Measurements from ENCODE around the gene FTO. TPM values are rescaled to one million over a fixed set of nuclear protein-coding genes. Genes with fewer than 3 reads are reported as not detected.

The FTO gene
- total and polyA plus RNA-seq, 5 experiments from 2014 or later: 51.2 to 91.9 (median 70.2) TPM

- H3K27ac Mint-ChIP-seq: peak overlapping the region in 1 of 10 donors; percentile 1
- no peak overlapping the region for H3K4me3 Mint-ChIP-seq
- no peak for ATAC-seq
- no peaks in the 10 kb centered on the region for H3K27me3 Mint-ChIP-seq
- H3K4me1 Mint-ChIP-seq: peaks cover 15 to 42% (median 38%) of the 10 kb centered on the region in 4 donors
- DNase-seq: no peak
- POLR2A ChIA-PET: no interaction called here
- H3K36me3 Mint-ChIP-seq: peaks cover 0 to 8% (median 4%) of the 10 kb centered on the region in 3 donors
- H3K9me3 Mint-ChIP-seq: no peaks in the 10 kb centered on the region
Measured at GRCh38 chr16:53713403-53714204, 9.6 kb downstream of the FTO start.

GRCh38 chr16:53714205-53715022, 10.5 kb downstream of the FTO start:
- H3K27me3 Mint-ChIP-seq: no peaks in the 10 kb centered on the region
- peaks cover 16 to 42% (median 37%) of the 10 kb centered on the region in 4 donors for H3K4me1 Mint-ChIP-seq
- no peak overlapping the region for H3K4me3 Mint-ChIP-seq
- peak overlapping the region in 1 of 10 donors; percentile 49 for H3K27ac Mint-ChIP-seq
- H3K9me3 Mint-ChIP-seq: no peaks in the 10 kb centered on the region
- POLR2A ChIA-PET: no interaction called here
- peaks cover 0 to 8% (median 4%) of the 10 kb centered on the region in 3 donors for H3K36me3 Mint-ChIP-seq
- DNase-seq (no peak), ATAC-seq (no peak)

GRCh38 chr16:53715023-53715384, 11.0 kb downstream of the FTO start:
- DNase-seq (no peak), ATAC-seq (no peak)
- H3K9me3 Mint-ChIP-seq: no peaks in the 10 kb centered on the region
- no peak overlapping the region for H3K4me3 Mint-ChIP-seq
- peaks cover 0 to 8% (median 4%) of the 10 kb centered on the region in 3 donors for H3K36me3 Mint-ChIP-seq
- POLR2A ChIA-PET: interaction anchor here (0.5 kb wide), 1 partner anchor 179 kb away, joined by 3 read pairs; no protein-coding TSS in a partner anchor
- peaks cover 17 to 46% (median 38%) of the 10 kb centered on the region in 4 donors for H3K4me1 Mint-ChIP-seq
- H3K27me3 Mint-ChIP-seq: no peaks in the 10 kb centered on the region
- no peak overlapping the region for H3K27ac Mint-ChIP-seq

GRCh38 chr16:53717577-53717976, 13.6 kb downstream of the FTO start:
- Mint-ChIP-seq H3K4me1 (peaks cover 20 to 46% (median 36%) of the 10 kb centered on the region in 4 donors), H3K27me3 (no peaks in the 10 kb centered on the region), H3K36me3 (peaks cover 0 to 22% (median 13%) of the 10 kb centered on the region in 3 donors), H3K27ac (no peak overlapping the region), H3K4me3 (no peak overlapping the region), H3K9me3 (no peaks in the 10 kb centered on the region)
- ATAC-seq (no peak), DNase-seq (no peak)
- POLR2A ChIA-PET: no interaction called here

- H3K4me1 Mint-ChIP-seq: peaks cover 23 to 34% (median 26%) of the 10 kb centered on the region in 4 donors
- ATAC-seq (no peak), DNase-seq (no peak)
- H3K4me3 Mint-ChIP-seq: no peak overlapping the region
- H3K27ac Mint-ChIP-seq: no peak overlapping the region
- H3K27me3 Mint-ChIP-seq: no peaks in the 10 kb centered on the region
- H3K36me3 Mint-ChIP-seq: peaks cover 0 to 18% (median 13%) of the 10 kb centered on the region in 3 donors
- no peaks in the 10 kb centered on the region for H3K9me3 Mint-ChIP-seq
- POLR2A ChIA-PET: no interaction called here
Measured at GRCh38 chr16:53721017-53721416, 17.1 kb downstream of the FTO start.

GRCh38 chr16:53726625-53727024, 22.7 kb downstream of the FTO start:
- Mint-ChIP-seq H3K36me3 (peaks cover 0 to 21% (median 17%) of the 10 kb centered on the region in 3 donors), H3K27me3 (no peaks in the 10 kb centered on the region), H3K9me3 (peaks cover 0 to 4% (median 0%) of the 10 kb centered on the region in 9 donors), H3K4me3 (no peak overlapping the region), H3K27ac (no peak overlapping the region), H3K4me1 (peaks cover 16 to 44% (median 33%) of the 10 kb centered on the region in 4 donors)
- POLR2A ChIA-PET: no interaction called here
- ATAC-seq (no peak), DNase-seq (no peak)

- H3K4me3 Mint-ChIP-seq: no peak overlapping the region
- no peak for DNase-seq
- no peak overlapping the region for H3K27ac Mint-ChIP-seq
- H3K36me3 Mint-ChIP-seq: peaks cover 0 to 11% (median 10%) of the 10 kb centered on the region in 3 donors
- ATAC-seq: no peak
- H3K9me3 Mint-ChIP-seq: peaks cover 0 to 4% (median 0%) of the 10 kb centered on the region in 9 donors
- H3K4me1 Mint-ChIP-seq: peaks cover 19 to 46% (median 39%) of the 10 kb centered on the region in 4 donors
- POLR2A ChIA-PET: no interaction called here
- no peaks in the 10 kb centered on the region for H3K27me3 Mint-ChIP-seq
Measured at GRCh38 chr16:53730693-53731092, 26.7 kb downstream of the FTO start.

- Mint-ChIP-seq H3K36me3 (peaks cover 0 to 5% (median 4%) of the 10 kb centered on the region in 3 donors), H3K27ac (peak overlapping the region in 1 of 10 donors; percentile 9), H3K4me1 (peaks cover 24 to 47% (median 39%) of the 10 kb centered on the region in 4 donors), H3K9me3 (peaks cover 0 to 4% (median 0%) of the 10 kb centered on the region in 9 donors), H3K4me3 (no peak overlapping the region), H3K27me3 (no peaks in the 10 kb centered on the region)
- no peak for ATAC-seq
- POLR2A ChIA-PET: no interaction called here
- no peak for DNase-seq
Measured at GRCh38 chr16:53732296-53732929, 28.5 kb downstream of the FTO start.

- ATAC-seq (no peak), DNase-seq (no peak)
- H3K36me3 Mint-ChIP-seq: no peaks in the 10 kb centered on the region
- peaks cover 19 to 37% (median 31%) of the 10 kb centered on the region in 4 donors for H3K4me1 Mint-ChIP-seq
- no peaks in the 10 kb centered on the region for H3K27me3 Mint-ChIP-seq
- no peak overlapping the region for H3K4me3 Mint-ChIP-seq
- POLR2A ChIA-PET: no interaction called here
- no peak overlapping the region for H3K27ac Mint-ChIP-seq
- H3K9me3 Mint-ChIP-seq: no peaks in the 10 kb centered on the region
Measured at GRCh38 chr16:53734908-53735307, 31.0 kb downstream of the FTO start.

- Mint-ChIP-seq H3K9me3 (no peaks in the 10 kb centered on the region), H3K36me3 (no peaks in the 10 kb centered on the region), H3K27me3 (no peaks in the 10 kb centered on the region), H3K4me3 (no peak overlapping the region), H3K27ac (peak overlapping the region in 1 of 10 donors; percentile 0), H3K4me1 (peaks cover 17 to 41% (median 31%) of the 10 kb centered on the region in 4 donors)
- DNase-seq (no peak), ATAC-seq (no peak)
- POLR2A ChIA-PET: no interaction called here
Measured at GRCh38 chr16:53736297-53736696, 32.3 kb downstream of the FTO start.

GRCh38 chr16:53737552-53737951, 33.6 kb downstream of the FTO start:
- H3K27me3 Mint-ChIP-seq: no peaks in the 10 kb centered on the region
- H3K4me1 Mint-ChIP-seq: peaks cover 15 to 36% (median 28%) of the 10 kb centered on the region in 4 donors
- ATAC-seq: no peak
- POLR2A ChIA-PET: no interaction called here
- no peaks in the 10 kb centered on the region for H3K36me3 Mint-ChIP-seq
- no peak for DNase-seq
- peak overlapping the region in 1 of 10 donors; percentile 47 for H3K27ac Mint-ChIP-seq
- no peaks in the 10 kb centered on the region for H3K9me3 Mint-ChIP-seq
- H3K4me3 Mint-ChIP-seq: no peak overlapping the region

- DNase-seq (no peak), ATAC-seq (no peak)
- Mint-ChIP-seq H3K4me3 (no peak overlapping the region), H3K4me1 (peaks cover 17 to 42% (median 34%) of the 10 kb centered on the region in 4 donors), H3K27ac (no peak overlapping the region), H3K27me3 (no peaks in the 10 kb centered on the region), H3K9me3 (no peaks in the 10 kb centered on the region), H3K36me3 (no peaks in the 10 kb centered on the region)
- POLR2A ChIA-PET: no interaction called here
Measured at GRCh38 chr16:53740476-53740875, 36.5 kb downstream of the FTO start.
